Esophagus muscularis mucosa (tissue), 4 donors: ENCODE results near the gene NSD2.

Experiments used
- EP300 ChIP-seq: sonication (generic); formaldehyde crosslinking; IDR thresholded peaks from one replicate; pipeline ENCODE4 v1.6.1; 2017; ENCODE audit warnings: antibody characterized with exemption
- POLR2A ChIP-seq: fragments of 450-650 bp; IDR thresholded peaks from one replicate; pipeline ENCODE4 v1.6.1; 2017; ENCODE audit warnings: antibody characterized with exemption, moderate library complexity, mild to moderate bottlenecking, low read depth
- TF ChIP-seq, protein P1 (sequence below), 3 experiments: fragments of 200-600 bp in 2 of 3; fragments of 450-650 bp in 1 of 3; sonication (generic) in 2 of 3; IDR thresholded peaks; one replicate each; pipeline ENCODE4 v1.5.1; 2017 to 2019; ENCODE audit warnings: antibody characterized with exemption in 3 of 3, mild to moderate bottlenecking in 2 of 3, moderate library complexity in 1 of 3

DNA sequence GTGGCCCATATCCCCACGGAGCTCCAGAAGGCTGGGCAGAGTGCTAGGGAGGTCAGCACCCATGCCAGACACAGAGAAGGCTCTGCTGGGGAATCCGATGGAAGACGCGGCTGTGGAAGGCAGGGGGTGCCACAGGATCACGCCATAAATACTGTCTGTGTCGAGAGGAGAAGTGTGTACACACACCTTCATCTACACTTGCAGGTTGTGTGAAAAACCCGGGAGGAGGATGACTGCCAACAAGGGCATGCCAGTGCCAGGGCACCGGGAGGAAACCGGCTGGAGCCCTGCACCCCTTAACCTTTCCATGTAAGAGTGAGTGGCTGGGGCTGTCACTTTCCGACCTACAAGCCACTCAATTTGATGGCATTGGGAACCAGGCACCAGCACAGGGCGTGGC lies 46.4 kb upstream of the NSD2 start:
- TF ChIP-seq, protein P1, sequence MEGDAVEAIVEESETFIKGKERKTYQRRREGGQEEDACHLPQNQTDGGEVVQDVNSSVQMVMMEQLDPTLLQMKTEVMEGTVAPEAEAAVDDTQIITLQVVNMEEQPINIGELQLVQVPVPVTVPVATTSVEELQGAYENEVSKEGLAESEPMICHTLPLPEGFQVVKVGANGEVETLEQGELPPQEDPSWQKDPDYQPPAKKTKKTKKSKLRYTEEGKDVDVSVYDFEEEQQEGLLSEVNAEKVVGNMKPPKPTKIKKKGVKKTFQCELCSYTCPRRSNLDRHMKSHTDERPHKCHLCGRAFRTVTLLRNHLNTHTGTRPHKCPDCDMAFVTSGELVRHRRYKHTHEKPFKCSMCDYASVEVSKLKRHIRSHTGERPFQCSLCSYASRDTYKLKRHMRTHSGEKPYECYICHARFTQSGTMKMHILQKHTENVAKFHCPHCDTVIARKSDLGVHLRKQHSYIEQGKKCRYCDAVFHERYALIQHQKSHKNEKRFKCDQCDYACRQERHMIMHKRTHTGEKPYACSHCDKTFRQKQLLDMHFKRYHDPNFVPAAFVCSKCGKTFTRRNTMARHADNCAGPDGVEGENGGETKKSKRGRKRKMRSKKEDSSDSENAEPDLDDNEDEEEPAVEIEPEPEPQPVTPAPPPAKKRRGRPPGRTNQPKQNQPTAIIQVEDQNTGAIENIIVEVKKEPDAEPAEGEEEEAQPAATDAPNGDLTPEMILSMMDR (IDR thresholded peaks at IDR 0.05): no peak
- no peak for TF ChIP-seq POLR2A
- no peak for TF ChIP-seq EP300
